T-helper 1 cell (primary cell): ENCODE results near the gene PCAT7.
"Not testable (repeated sequence)": the region's sequence is repeated elsewhere in the genome, so short reads cannot be mapped to it uniquely, and the experiment has no call there.

Experiments used
- DNase-seq, 5 donors: peaks; one replicate each; pipeline ENCODE4 v3.0.0-alpha.2; 2012 to 2020

Gene PCAT7

DNA sequence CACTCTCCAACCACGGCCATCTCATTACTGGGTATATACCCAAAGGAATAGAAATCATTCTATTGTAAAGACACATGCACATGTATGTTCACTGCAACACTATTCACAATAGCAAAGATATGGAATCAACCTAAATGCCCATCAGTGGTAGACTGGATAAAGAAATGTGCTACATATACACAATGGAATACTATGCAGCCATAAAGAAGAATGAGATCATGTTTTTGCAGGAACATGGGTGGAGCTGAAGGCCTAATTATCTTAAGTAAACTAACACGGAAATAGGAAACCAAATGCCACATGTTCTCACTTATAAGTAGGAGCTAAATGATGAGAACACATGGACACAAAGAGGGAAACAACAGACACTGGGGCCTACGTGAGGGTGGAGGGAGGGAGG, 9.4 kb downstream of the PCAT7 start:
- not testable (repeated sequence) for DNase-seq

- no peak for DNase-seq
Observed at GRCh38 chr9:94566550-94566949, 11.7 kb downstream of the PCAT7 start.

- no peak for DNase-seq
Observed at GRCh38 chr9:94567271-94567670, 12.4 kb downstream of the PCAT7 start.

GRCh38 chr9:94568250-94568889, 13.5 kb downstream of the PCAT7 start:
- DNase-seq, result no peak

- no peak for DNase-seq
Observed at GRCh38 chr9:94568972-94569712, 14.3 kb downstream of the PCAT7 start.

- no peak for DNase-seq
Observed at GRCh38 chr9:94576131-94576530, 21.2 kb downstream of the PCAT7 start.

- no peak for DNase-seq
Observed at GRCh38 chr9:94577036-94577435, 22.2 kb downstream of the PCAT7 start.

- no peak for DNase-seq
Observed at GRCh38 chr9:94577571-94577970, 22.7 kb downstream of the PCAT7 start.

- DNase-seq, result no peak
Observed at GRCh38 chr9:94581728-94582127, 26.8 kb downstream of the PCAT7 start.

- DNase-seq, result no peak
Observed at GRCh38 chr9:94584555-94584954, 29.7 kb downstream of the PCAT7 start.

DNA sequence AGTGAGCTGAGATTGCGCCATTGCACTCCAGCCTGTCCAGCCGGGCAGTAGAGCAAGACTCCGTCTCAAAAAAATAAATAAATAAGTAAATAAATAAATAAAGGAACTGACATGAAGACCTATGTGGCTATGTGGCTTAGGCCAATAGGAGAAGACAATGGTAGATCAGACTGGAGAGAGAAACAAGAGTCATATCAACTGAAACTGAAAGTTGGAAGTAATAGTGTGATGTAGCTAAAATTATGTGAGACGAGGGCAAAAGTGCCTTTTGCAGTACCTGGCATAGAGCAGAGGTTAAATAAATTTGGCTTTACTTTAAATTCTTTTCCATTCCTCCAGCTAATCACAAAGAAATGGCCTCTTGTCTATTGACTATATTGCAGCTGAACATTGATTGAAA, 31.4 kb downstream of the PCAT7 start:
- DNase-seq, result peak in 1 of 5 donors; percentile 6

GRCh38 chr9:94586814-94587213, 31.9 kb downstream of the PCAT7 start:
- no peak for DNase-seq

DNA sequence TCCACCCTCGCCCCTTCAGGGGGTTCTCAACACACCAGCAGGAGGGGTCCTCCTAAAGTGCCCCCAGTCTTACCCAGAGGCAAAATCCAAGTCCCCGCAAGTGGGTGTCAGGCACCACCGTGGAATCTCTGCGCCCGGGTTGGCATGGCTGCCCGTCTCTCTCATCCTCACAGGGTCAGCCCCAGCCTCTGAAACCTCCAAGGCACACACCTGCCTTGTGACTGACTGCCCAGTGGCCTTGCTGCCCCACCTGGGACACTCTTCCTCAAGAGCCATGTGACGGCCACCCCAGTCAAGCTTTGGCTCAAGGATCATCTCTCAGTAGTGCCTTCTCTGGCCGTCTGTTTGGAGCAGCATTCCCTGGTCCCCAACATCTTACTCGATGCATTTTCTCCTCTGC, 33.8 kb downstream of the PCAT7 start:
- no peak for DNase-seq

DNA sequence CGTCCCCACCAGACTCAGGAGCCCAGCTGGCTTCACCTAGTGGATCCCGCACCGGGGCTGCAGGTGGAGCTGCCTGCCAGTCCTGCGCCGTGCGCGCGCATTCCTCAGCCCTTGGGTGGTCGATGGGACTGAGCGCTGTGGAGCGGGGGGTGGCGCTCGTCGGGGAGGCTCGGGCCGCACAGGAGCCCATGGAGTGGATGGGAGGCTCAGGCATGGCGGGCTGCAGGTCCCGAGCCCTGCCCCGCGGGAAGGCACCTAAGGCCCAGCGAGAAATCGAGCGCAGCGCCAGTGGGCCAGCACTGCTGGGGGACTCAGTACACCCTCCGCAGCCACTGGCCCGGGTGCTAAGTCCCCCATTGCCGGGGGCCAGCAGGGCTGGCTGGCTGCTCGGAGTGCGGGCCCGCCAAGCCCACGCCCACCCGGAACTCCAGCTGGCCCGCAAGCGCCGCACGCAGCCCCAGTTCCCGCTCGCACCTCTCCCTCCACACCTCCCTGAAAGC, 36.2 kb downstream of the PCAT7 start:
- DNase-seq, result not testable (repeated sequence)

DNA sequence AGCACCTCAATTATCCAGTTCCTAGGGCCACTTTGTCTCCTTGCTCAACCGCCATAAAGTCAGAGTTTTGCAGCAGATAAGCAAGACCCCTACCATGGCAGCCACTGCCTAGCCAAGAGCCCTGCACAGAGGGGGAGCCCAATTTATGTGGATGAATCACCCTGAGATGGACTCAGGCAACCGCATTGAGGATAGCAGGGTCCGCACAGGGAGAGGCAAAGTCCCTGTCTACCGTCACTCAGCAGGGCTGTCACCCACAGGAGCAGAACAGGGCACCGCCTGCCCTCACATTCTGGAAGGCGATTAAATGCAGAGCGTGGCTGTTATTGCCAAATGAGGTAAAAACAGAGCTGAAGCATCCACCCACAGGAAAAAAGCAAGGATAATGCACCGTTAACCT, 37.0 kb downstream of the PCAT7 start:
- no peak for DNase-seq

DNA sequence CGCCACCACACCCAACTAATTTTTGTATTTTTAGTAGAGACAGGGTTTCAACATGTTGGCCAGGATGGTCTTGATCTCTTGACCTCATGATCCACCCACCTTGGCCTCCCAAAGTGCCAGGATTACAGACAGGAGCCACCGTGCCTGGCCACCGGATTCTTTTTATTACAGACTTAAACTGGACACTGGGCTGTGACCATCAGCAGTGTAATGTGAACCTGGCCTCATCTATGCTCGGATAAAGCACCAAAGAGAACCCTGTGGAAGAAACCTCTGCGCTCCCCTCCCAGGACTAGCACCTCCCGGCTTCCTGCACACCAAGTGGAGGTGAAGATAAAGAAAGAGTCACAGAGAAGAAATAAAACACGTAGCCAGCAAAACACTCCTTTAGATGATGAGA, 37.8 kb downstream of the PCAT7 start:
- not testable (repeated sequence) for DNase-seq

DNA sequence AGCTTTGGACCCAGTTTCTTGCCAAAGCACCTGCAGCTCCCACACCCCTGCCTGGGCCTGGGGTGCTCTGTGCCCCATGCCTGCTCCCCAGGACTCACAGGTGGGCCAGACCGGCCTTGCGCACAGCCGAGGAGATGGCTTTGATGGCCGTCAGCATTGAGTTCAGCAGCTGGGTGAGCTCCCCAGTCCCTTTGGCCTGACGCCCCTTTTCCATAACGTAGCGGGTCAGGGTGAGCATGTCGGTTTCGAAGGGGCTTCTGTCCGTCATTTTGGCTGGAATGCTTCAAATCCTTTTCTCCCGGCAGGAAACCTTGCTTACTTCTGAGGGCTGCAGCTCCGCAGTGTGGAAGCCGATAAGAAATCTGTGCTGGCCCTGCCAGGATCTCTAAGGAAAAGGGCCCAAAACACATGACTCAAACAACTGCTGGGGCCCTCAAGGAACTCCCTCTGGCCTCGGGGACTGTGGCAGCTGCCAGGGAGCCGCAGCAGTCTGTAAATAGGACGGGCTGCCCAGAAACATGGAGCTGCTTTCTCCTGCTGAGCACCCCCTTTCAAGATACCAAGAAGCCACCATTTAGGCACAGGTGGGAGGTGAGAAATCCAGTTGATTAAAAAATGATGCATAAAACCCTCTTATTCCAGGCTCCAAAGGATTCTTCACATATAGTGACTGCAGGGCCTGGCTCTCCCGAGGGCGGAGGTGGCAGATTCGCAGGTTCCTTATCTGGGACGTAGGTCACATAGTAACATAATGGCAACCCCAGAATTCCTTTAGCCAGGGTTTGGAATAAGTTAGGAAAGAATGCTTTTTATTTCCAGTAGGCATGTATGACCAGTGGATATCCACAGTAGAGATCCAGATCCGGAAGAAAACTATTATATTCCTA, 38.8 kb downstream of the PCAT7 start, which contains the start of gene FBP2:
FBP2 (minus strand) TSS at position 366 of the 887 bp plus-strand sequence; CDS start at position 268, 98 bp downstream.
- DNase-seq, result no peak

GRCh38 chr9:94599102-94599501, 44.2 kb downstream of the PCAT7 start:
- no peak for DNase-seq

DNA sequence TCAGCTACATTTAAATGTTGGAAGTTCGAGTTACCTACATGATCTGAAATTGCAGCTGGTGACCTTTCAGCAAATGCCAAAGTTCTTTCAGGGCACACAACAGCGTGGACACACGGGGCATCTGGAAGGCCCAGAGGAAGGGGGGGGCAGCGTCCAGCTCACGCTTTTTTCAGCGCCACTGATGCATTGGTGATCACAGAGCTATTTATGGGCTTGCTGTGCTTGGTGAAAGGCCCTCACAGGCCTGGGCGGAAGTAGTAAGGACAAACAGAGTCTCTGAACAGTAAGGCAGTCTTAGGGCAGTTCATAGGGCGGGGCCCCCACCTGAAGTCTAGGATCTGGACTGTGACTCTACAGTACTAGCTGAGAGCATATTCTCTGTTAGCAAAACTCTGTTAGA, 45.4 kb downstream of the PCAT7 start:
- DNase-seq, result no peak

DNA sequence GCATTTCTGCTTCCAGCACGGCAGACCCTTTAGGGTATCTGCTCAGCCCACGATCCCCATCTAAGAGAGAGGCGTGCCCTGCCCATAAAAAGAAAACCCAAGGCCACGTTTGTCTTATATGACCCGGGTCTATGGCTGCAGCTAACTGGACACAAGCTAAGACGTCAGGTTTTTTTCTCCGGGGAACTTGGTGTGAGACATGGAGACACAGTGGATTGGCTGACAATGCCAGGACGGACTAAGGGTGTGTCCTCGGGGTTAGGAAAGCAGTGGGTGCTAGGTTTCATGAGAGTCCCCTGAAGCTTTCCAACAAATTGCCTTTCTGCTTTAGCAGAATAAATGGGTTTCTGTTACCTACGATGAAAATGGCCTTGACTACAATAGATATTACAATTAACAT, 45.8 kb downstream of the PCAT7 start:
- DNase-seq, result no peak

- no peak for DNase-seq
Observed at GRCh38 chr9:94602666-94603065, 47.8 kb downstream of the PCAT7 start.

- DNase-seq, result peak in 4 of 5 donors; percentile 27 to 45 (median 40)
Observed at GRCh38 chr9:94603259-94604160, 48.6 kb downstream of the PCAT7 start.
